Measurements from ENCODE around the gene CKMT1A.
"Not testable (repeated sequence)": the region's sequence is repeated elsewhere in the genome, so short reads cannot be mapped to it uniquely, and the experiment has no call there.

DNA sequence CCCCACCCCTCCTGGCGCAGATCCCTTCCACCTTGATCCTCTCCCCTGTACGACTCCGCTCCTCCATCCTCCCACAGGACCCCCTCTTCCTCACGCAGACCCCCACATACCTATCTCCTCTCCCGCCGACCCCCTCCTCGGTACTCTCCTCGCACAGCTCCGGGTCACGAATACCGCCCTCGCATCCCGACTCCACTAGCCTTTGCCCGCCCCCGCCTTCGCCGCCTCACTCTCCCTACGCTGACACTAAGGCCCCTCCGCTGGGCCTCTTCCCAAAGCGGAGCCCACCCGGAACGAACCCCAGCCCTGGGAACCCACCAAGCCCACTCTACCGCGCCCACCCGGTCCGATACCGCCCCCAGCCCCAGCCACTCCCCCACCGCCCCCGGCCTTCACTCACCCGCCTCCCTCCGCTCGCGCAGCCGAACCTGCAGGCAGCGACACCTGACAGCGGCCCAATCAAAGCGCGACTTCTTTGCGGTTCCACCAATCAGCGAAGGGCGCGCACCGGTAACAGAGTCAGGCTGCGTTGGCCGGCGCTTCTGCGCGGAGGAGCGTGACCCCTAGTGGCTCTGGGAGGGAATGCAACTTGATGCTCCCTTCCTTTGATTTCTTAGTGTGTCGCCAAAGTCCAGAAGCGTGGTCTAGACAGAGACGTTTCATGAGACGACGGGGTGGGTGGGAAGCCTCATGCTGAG is 3.9 kb upstream of the CKMT1A start:
- TF ChIP-seq POLR2A (IDR thresholded peaks at IDR 0.05; ENCODE audit: low read length); GATA1 (IDR thresholded peaks at IDR 0.05; ENCODE audit: low read depth, low read length): not testable (repeated sequence)
